Breast epithelium (tissue), 3 donors: Measurements from ENCODE around the gene SCNM1.

Experiments
- CTCF ChIP-seq, 3 donors: fragments of 450-650 bp; IDR thresholded peaks; one replicate each; pipeline ENCODE4 v1.5.1; 2016 to 2017; ENCODE audit warnings: antibody characterized with exemption in 3 of 3, mild to moderate bottlenecking in 3 of 3, moderate library complexity in 3 of 3
- POLR2A ChIP-seq: fragments of 450-650 bp; IDR thresholded peaks from one replicate; pipeline ENCODE4 v1.6.1; 2016; ENCODE audit warnings: antibody characterized with exemption, mild to moderate bottlenecking, moderate library complexity

DNA sequence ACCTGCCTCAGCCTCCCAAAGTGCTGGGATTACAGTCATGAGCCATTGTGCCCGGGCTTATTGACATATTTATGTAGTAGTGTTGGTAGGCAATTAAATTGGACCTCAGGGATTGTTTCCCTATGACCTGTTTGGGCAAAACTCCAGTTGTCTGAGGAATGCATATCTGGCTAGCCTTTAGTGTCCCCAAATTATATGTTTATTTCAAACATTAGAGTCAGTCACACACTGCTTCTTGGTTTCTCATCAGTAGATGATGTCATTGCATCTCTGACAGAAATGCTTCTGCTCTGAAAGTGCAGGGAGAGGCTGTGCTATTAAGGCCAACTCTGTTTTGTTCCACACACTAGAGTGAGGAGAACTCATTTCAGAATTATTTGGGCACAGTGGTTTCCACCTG is 44.9 kb downstream of the SCNM1 start:
- TF ChIP-seq CTCF (IDR thresholded peaks at IDR 0.05) (no peak), POLR2A (no peak)
